Stimulated activated CD4-positive, alpha-beta T cell treated with anti-CD3 and anti-CD28 coated beads, Interleukin-1b, Interleukin-23, amount 100 ng/mL, for 24 hours (primary cell): ENCODE measurements around the gene GATC.
"Not testable (repeated sequence)": the region's sequence is repeated elsewhere in the genome, so short reads cannot be mapped to it uniquely, and the experiment has no call there.

Experiments used
- DNase-seq, 4 experiments: peaks; one replicate each; pipeline ENCODE4 v3.0.0-alpha.2; 2020; ENCODE audit warnings: low read depth in 4 of 4, low spot score in 1 of 4

The GATC gene

DNA sequence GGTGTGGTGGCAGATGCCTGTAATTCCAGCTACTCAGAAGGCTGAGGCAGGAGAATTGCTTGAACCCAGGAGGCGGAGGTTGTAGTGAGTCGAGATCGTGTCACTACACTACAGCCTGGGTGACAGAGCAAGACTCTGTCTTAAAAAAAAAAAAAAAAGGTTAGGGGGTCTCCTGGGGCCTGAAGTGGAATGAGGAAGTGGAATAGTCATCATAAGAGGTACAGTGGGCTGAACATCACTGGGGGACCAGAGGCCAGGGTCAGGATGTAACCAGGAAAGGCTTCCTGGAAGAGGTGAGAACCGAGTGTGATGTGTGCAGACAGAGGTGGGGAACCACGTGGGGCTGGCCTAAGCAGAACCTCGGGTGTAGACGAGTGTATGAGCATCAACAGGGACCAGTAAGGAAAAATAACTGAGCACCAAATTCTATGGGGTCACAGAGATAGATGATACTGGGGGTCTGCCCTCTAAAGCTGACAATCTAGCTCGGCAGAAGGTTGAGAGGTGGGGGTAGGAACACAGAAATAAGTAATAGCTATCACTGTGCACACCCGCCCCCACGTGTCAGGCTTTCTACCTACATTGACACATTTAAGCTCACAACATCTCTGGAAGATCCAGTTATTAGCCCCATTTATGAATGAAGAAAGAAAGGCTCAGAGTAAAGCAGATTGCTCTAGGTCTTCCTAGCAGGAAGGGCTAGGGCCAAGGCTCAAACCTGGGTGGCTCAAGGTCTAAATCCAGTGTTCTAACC lies 13.3 kb upstream of the GATC start:
- no peak for DNase-seq

DNA sequence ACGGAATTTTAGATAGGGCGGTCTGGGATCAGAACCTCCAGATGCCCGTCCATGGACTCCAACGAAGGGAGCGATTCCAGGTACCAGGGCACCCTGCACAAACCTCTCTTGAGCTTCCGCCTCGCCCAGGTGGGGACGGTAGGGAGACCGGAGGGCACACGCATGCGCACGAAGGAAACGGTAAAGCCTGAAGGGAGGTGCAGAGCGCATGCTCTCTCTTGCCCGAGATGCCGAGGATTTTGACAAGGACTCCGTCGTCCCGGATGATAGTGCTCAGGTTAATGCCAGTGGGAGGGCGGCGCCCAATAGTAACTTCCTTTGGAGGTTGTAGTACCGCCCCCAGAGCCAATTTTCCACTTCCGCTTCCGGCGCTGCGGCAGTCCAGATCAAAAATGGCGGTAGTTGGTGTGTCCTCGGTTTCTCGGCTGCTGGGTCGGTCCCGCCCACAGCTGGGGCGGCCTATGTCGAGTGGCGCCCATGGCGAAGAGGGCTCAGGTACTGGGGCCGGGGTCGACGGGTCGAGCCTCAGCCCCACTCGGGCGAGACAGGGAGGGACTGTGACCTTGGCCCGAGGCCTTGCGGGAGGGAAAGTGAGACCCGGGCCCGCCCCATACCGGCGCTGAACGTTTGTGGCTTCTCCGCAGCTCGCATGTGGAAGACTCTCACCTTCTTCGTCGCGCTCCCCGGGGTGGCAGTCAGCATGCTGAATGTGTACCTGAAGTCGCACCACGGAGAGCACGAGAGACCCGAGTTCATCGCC lies 8.3 kb upstream of the GATC start, which contains the start of gene COX6A1:
Gene COX6A1 (plus strand): TSS at position 379 of the 760 bp plus-strand sequence. CDS start 14 bp downstream, at position 393.
- DNase-seq: peak; percentile 88 to 98 (median 98)

DNA sequence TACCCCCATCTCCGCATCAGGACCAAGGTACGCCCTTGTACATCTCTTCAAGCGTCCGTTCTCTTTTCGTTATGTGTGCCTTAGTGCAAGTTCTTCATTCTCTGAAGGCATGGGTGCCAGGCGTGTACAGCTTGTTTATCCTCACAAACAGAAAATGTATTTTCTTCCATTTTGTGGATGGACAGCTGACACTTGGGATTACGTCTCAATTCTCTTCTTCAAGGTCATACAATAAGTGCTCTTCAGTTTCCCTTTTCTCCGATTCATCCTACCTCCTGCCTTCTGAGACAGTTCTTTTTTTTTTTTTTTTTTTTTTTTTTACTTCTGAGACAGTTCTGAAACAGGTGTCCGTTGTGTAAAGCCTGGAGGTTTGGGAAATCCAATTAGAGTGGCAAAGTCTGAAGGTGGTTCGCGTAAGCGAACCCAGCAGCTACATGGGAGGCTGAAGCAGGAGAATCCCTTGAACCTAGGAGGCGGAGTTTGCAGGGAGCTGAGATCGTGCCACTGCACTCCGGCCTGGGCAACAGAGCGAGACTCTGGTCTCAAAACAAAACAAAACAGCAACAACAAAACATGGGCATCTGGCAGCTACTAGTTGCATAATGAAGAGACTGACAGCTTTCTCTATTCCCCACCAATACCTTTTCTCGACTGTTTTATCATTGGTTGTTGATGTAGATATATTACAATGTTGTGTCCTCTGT lies 7.6 kb upstream of the GATC start:
- DNase-seq: no peak

DNA sequence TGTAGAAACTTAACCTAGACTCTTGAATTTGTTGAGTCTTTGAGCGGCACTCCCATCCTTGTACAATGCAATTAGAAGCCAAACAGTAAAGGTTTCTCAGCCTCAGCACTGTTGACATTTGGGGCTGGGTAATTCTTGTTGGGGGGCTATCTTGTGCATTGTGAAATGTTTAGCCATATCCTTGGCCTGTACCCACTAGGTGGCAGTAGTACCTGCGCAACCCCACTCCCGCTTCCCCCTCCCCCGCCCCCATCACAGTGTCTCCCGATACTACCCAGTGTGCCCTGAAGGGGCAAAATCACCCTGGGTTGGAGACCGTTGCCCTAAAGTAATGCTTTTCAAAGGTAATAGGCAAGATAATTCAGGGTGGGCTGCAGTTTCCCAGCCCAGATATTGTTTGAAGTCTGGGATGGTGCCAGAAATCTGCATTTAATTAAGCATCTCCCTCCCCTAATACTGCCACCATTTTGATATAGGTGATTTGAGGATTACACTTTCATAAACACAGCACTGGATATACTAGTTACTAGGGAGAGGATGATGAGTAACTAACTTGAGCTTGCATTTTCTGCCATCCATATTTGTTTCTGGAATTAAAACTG lies 6.5 kb upstream of the GATC start:
- DNase-seq: peak; percentile 35 to 67 (median 55)

DNA sequence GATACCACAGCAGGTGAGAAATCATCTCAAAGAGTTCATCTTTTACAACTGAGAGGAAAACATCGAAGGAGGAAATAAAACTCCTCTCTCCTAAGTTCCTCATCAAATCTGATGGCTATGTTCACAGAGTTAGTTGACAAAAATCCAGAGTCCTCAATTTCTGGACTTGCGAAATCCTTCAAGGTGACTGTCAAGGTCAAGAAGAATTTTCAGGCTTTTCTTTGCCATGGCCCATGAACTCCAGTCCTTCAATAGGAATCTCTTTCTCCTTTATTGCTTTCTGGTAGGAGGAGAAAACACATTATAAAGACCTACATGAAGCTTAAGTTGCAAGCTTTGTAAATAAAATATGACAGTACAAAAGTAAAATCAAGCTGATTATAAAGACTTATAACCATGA lies 1.6 kb upstream of the GATC start:
- DNase-seq: no peak

DNA sequence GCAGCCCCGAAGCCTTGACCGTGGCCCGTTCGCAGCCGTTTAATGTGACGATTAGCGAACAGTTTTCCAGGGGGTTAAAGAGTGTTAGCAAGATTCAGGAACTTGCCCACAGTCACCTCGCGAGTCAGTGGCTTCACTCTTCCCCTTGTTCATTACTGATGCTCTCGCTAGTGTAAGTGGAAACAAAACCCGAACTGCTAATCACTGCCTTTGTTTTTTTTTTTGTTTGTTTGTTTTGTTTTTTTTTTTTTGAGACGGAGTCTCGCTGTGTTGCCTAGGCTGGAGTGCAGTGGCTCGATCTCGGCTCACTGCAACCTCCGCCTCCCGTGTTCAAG lies 567 bp downstream of the GATC start:
- not testable (repeated sequence) for DNase-seq

DNA sequence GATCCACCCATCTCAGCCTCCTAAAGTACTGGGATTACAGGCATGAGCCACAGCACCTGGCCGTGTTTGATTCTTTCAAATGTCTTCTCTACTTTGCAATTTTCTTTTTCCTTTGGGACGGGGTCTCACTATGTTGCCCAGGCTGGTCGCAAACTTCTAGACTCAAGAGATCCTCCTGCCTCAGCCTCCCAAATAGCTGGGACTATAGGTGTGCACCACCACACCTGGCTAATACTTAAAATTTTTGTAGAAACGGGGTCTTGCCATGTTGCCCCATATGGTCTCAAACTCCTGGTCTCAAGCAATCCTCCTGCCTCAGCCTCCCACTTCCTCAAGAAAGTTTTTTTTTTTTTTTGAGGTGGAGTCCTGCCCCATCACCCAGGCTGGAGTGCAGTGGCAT lies 1.7 kb downstream of the GATC start:
- no peak for DNase-seq

DNA sequence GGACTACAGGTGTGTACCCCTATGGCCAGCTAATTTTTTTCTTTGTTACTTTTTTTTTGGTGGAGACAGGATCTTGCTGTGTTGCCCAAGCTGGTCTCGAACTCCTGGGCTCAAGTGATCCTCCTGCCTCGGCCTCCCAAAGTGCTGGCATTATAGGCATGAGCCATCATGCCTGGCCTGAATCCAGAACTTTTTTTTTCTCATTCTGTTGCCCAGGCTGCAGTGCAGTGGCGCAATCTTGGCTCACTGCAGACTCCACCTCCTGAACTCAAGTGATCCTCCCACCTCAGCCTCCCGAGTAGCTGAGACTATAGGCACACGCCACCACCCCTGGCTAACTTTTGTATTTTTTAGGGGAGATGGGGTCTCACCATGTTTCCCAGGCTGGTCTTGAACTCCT lies 6.3 kb downstream of the GATC start:
- DNase-seq: not testable (repeated sequence)

DNA sequence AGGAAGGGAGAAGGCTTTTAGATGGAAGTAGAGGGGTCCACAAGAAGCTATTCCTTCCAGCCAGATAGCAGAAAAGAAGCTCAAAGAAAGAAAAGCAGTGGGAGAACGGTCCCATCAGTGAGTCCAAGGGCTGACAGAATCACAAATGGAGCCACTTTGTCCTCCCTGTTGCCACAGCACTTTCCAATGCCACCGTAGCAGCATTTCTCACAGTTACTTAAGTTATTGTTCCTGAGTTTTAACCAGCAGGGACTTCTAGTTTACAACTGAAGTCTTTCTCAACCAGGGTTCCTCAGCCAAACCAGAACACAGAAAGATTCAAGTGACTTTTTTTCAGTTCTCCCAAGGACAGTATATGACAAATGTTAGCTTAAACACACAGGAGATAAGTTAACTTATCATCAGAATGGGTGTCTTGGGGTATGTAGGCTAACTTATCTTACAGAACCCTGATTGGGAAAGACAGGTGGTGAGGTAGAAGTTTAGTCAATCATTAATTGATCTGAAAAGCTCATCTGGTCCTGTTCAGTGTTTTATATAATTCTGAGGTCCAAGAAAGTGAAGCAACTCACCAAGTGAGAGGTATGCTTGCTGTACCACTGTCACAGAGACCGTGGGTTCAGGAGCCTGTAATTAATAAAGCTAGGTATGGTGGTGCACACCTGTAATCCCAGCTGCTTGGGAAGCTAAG lies 7.0 kb downstream of the GATC start:
- no peak for DNase-seq

DNA sequence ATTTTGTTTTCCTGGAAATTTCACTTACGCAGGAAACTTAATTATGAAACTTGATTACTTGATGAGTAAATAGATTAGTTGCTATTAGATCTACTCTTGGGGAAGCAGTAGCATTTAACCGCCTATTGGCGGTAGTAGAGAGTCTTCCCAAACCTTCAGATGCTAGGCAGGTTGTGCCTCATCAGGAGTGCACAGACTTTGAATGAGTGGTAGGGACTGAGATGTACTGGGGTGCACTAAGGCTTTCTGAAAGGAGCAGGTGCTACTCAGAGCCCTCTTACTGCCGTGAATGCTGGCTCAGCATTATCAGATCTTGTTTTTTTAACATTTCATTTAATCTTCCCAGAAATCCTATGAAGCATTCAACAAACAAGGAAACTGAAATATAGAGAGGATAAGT lies 7.7 kb downstream of the GATC start:
- DNase-seq: no peak

DNA sequence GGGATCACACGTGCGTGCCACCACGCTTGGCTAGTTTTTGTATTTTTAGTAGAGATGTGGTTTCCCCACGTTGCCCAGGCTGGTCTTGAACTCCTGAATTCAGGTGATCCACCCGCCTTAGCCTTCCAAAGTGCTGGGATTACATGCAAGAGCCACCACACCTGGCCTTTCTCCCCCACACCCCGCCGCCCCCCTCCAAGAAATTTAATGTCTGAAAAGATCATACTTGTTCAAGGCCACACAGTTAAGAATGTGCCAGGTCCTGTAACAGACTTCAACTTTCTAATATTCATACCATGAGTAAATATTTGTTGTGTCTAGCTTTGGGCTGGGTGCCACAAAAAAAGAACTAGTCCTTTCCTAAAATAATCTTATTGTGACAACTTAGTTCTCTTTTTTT lies 9.1 kb downstream of the GATC start:
- no peak for DNase-seq

DNA sequence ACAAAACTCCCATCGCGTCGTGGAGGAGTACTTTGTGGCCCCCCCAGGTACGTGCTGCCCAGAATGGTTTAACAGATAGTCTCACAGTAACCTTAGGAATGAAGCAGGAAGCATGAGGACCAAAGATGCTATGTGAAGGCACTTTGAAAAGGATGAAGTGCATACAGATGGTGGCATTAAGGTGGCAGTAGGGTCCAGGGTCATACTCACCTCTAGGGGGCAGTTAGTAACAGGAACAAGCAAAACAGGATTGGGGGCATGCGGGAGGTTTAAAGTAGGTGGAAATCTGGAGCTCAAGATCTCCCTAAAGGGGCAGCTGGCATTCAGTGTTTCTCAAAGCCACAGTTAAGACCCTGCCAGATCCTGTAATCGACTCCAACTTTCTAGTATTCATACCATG lies 10.9 kb downstream of the GATC start:
- DNase-seq: no peak

DNA sequence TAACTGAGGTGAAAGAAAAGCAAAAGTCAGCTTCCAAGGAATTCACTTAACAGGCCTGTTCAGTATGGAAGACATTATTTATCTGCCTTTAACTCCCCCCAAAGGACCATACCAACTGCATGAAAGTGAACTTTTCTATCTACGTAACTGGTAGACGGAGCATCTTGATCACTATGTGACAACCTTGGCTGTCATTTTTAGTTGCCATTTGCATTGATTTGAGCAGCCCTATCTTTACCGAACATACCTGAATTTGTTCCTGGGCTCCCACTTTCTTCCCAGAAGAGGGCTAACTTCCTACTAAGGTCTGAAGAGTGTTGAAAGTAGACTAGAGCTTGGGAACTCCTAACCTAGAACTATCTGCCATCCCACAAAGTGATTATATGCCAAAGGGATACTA lies 13.9 kb downstream of the GATC start:
- DNase-seq: no peak

DNA sequence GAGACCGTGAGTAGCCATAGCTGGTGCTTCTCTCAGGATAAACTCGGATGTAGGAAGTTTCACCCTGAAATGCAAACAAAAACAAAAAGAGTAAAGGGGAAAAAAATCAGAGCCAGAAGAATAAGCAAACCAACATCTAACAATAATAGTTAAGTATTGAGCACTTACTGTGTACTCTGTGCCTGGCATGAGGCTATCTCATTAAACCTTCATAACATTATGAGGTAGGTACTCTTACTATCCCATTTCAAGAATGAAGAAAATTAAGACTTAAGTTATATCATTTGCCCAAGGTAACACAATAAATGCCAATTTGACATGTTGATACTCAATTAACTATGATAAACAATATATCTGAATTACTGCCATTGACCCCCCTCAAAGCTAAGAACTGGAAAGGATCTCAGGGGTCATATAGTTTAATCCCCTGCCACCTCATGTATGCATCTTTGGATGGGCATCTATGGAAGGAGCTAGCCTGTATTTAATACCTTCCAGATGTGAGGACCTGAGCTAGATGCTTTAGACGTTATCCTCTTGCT lies 15.9 kb downstream of the GATC start:
- no peak for DNase-seq

DNA sequence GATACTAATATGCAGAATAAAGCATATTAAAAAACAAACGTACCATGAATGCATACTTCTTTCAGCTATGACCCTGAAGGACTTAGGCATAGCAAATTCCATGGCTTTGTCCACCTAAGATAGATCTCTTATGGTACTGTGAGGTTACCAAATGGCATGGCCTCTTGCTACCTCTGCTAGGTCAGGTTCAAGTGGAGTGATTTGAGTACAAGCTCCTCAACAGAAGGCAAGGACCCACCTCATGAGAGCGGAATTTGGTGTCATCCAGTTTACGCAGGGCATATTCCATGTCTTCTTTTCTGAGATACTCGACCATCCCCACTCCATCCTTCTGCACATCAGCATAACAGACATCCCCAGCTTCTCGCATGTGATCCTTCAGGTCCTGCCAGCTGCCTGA lies 17.5 kb downstream of the GATC start:
- DNase-seq: no peak

DNA sequence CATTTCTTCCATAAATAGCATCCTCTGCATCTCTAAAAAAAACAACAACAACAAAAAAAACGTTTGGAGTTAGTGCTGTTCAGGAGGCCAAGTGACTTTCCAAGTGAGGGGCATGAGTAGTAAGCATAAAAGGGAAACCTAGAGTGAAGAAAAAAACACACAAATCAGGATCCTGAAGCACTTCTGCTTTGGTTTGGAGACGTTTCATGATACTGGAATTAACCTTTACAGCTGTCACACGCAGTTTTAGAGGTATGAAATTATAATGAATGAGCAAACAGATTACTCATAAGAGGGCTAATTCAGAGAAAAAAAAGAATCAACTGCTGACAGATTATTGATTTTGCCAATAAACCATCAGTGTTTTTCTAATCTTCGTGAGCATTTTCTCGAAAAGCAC lies 19.5 kb downstream of the GATC start:
- DNase-seq: no peak

DNA sequence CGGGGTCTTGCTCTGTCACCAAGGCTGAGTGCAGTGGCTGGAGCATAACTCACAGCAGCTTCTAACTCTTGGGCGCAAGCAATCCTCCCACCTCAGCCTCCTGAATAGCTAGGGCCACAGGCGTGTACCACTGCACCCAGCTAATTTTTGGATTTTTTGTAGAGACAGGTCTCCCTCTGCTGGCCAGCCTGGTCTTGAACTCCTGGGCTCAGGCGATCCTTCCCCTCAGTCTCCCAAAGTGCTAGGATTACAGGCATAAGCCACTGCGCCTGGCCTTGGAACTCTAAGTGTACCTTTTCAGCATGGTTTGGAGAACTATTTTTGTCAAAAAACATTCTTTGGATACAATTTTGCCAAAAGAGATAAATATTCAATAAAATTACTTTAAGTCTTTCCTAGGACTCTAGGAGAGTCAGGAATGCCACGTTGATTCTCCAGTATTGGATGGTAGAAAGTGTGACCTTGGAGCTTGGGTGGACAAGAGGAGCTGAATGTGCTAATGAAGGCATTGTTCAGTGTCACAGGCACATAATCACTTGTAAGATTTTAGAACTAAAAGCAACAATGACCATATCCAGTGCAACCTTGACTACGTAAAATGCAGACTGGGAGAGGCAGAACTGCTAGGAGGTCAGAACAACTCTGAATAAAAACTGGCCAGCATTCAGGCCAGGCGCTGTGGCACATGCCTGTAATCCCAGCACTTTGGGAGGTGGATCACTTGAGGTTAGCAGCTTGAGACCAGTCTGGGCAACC lies 20.5 kb downstream of the GATC start:
- DNase-seq: no peak

DNA sequence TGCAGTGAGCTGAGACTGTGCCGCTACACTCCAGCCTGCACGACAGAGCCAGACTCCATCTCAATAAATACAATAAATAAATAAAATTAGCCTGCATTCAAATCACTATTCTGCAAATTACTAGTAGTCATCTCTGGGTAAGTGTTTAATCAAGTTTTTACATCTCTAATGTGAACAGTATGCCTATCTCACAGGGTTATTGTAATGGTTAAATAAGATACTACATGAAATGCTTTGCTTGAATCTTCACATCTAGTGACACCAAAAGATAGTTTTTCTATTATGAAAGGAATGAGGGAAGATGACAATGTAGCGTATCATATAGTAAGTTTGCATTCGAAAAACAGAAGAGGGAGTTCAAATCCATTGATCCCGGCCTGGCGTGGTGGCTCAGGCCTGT lies 21.2 kb downstream of the GATC start:
- DNase-seq: no peak

DNA sequence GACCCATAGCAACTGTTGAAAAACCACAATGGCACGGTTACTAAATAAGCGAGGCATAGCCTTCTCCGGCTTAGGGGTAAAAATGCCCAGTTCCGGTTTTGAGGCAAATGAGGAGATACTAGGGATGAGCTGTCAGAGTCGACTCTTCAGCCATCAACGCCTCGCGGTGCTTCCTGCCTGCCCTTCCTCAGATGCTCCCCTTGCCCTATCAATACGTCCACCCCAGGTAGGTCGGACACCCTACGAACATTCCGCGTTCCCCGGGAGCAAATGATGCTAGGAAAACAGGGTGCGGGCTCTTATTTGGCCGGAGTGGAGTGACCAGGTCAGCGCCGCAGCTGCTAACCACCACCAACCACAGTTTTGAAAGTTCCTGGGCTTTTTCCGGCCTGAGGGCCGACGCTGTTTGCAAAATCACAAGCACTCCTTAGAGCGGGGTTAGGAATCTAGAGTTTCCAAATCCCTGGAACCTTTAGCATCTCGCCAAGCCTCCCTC lies 22.1 kb downstream of the GATC start:
- no peak for DNase-seq
